Activated gamma-delta T cell treated with anti-CD3 and anti-CD28 coated beads, Interleukin-2, amount 50 U/mL, for 16 hours (primary cell): Measurements from ENCODE around the gene THSD4.
"Not testable (repeated sequence)": the region's sequence is repeated elsewhere in the genome, so short reads cannot be mapped to it uniquely, and the experiment has no call there.

Experiments used
- DNase-seq: peaks from one replicate; pipeline ENCODE4 v3.0.0-alpha.2; 2020; ENCODE audit warnings: low read depth

The THSD4 gene

GRCh38 chr15:71431343-71432336 lies 316.4 kb downstream of the THSD4 start:
- no peak for DNase-seq

- no peak for DNase-seq
Observed at GRCh38 chr15:71433402-71433801, 318.1 kb downstream of the THSD4 start.

GRCh38 chr15:71434774-71435173 lies 319.5 kb downstream of the THSD4 start:
- DNase-seq: no peak

GRCh38 chr15:71435552-71435951 lies 320.3 kb downstream of the THSD4 start:
- no peak for DNase-seq

- DNase-seq: no peak
Observed at GRCh38 chr15:71436854-71437253, 321.6 kb downstream of the THSD4 start.

- DNase-seq: no peak
Observed at GRCh38 chr15:71437404-71437803, 322.1 kb downstream of the THSD4 start.

- no peak for DNase-seq
Observed at GRCh38 chr15:71437919-71438318, 322.6 kb downstream of the THSD4 start.

- not testable (repeated sequence) for DNase-seq
Observed at GRCh38 chr15:71439478-71439877, 324.2 kb downstream of the THSD4 start.

GRCh38 chr15:71440489-71441110 lies 325.3 kb downstream of the THSD4 start:
- no peak for DNase-seq

- peak; percentile 1 for DNase-seq
Observed at GRCh38 chr15:71443538-71443937, 328.3 kb downstream of the THSD4 start.

- no peak for DNase-seq
Observed at GRCh38 chr15:71444032-71444810, 328.9 kb downstream of the THSD4 start.

- DNase-seq: no peak
Observed at GRCh38 chr15:71444866-71445590, 329.8 kb downstream of the THSD4 start.

- DNase-seq: no peak
Observed at GRCh38 chr15:71447328-71448250, 332.3 kb downstream of the THSD4 start.

GRCh38 chr15:71448688-71449114 lies 333.4 kb downstream of the THSD4 start:
- DNase-seq: no peak

- no peak for DNase-seq
Observed at GRCh38 chr15:71449363-71449762, 334.1 kb downstream of the THSD4 start.

GRCh38 chr15:71449956-71450355 lies 334.7 kb downstream of the THSD4 start:
- DNase-seq: no peak

GRCh38 chr15:71451130-71451529 lies 335.9 kb downstream of the THSD4 start:
- no peak for DNase-seq

GRCh38 chr15:71452893-71453292 lies 337.6 kb downstream of the THSD4 start:
- no peak for DNase-seq

GRCh38 chr15:71454462-71454996 lies 339.3 kb downstream of the THSD4 start:
- no peak for DNase-seq

- DNase-seq: no peak
Observed at GRCh38 chr15:71455107-71455506, 339.8 kb downstream of the THSD4 start.
